Smooth muscle cell (in vitro differentiated cells): ENCODE results near the gene KLHL14. TPM values are rescaled to one million over a fixed set of nuclear protein-coding genes. Genes with fewer than 3 reads are reported as not detected.

Experiments
- DNase-seq: peaks from one replicate; lab custom pipeline; 2025; ENCODE audit not compliant: unreplicated experiment; lab: John Stamatoyannopoulos, UW
- H2AFZ ChIP-seq: fragments of 200-600 bp; sonication (generic); 2 replicates; pipeline ENCODE4 v1.6.0; 2016; ENCODE audit warnings: antibody characterized with exemption, low read depth, mild to moderate bottlenecking
- H3F3A ChIP-seq: fragments of 200-600 bp; sonication (generic); 2 replicates; pipeline ENCODE4 v1.6.0; 2017; ENCODE audit warnings: antibody characterized with exemption, low read depth
- H3K27ac ChIP-seq: fragments of 200-600 bp; sonication (generic); 2 replicates; pipeline ENCODE4 v1.5.1; 2016; ENCODE audit warnings: low read depth, mild to moderate bottlenecking
- H3K27me3 ChIP-seq: fragments of 200-600 bp; sonication (generic); 2 replicates; pipeline ENCODE4 v1.6.1; 2016; ENCODE audit warnings: low read depth, mild to moderate bottlenecking
- H3K36me3 ChIP-seq: fragments of 200-600 bp; sonication (generic); 2 replicates; pipeline ENCODE4 v1.5.1; 2016; ENCODE audit warnings: low read depth
- H3K4me1 ChIP-seq: fragments of 200-600 bp; sonication (generic); 2 replicates; pipeline ENCODE4 v1.5.1; 2016; ENCODE audit warnings: low read depth
- H3K4me2 ChIP-seq: fragments of 200-600 bp; sonication (generic); 2 replicates; pipeline ENCODE4 v1.6.0; 2016; ENCODE audit warnings: mild to moderate bottlenecking
- H3K4me3 ChIP-seq: fragments of 200-600 bp; sonication (generic); 2 replicates; pipeline ENCODE4 v1.5.1; 2016; ENCODE audit warnings: mild to moderate bottlenecking
- H3K79me2 ChIP-seq: fragments of 200-600 bp; sonication (generic); 2 replicates; pipeline ENCODE4 v1.6.0; 2016; ENCODE audit warnings: low read depth, mild to moderate bottlenecking
- H3K9ac ChIP-seq: fragments of 200-600 bp; sonication (generic); 2 replicates; pipeline ENCODE4 v1.6.0; 2016; ENCODE audit warnings: low read depth
- H3K9me3 ChIP-seq: fragments of 200-600 bp; sonication (generic); replicated peaks from 2 replicates; pipeline ENCODE4 v1.5.1; 2016; ENCODE audit warnings: low read depth
- H4K20me1 ChIP-seq: fragments of 200-600 bp; sonication (generic); 2 replicates; pipeline ENCODE4 v1.6.0; 2016; ENCODE audit warnings: low read depth
- WGBS: methylation state at CpG from one replicate; pipeline ENCODE4 v1.1.7; 2016; ENCODE audit warnings: low lambda C conversion rate; 5-methylcytosine and 5-hydroxymethylcytosine counted together
- polyA plus RNA-seq: library from polyadenylated mRNA; unstranded; fragments of >200 nt; fragmentation: Nextera tagmentation; extraction: Ambion mirVana; gene quantifications from 2 replicates; pipeline ENCODE4 v1.2.1, GENCODE V29; 2016
- total RNA-seq: library from RNA; depleted of rRNA; stranded (reverse); fragments of >200 nt; gene quantifications from 2 replicates; pipeline ENCODE4 v1.2.3, GENCODE V29; 2014
- TF ChIP-seq, protein P1 (sequence below): fragments of 200-600 bp; sonication (generic); IDR thresholded peaks from 2 replicates; pipeline ENCODE4 v1.5.1; 2017; ENCODE audit warnings: borderline replicate concordance, mild to moderate bottlenecking, antibody characterized with exemption; ENCODE audit not compliant: insufficient read depth, poor library complexity, severe bottlenecking

Gene KLHL14
- total and polyA plus RNA-seq, 2 experiments from 2014 or later = not detected

DNA sequence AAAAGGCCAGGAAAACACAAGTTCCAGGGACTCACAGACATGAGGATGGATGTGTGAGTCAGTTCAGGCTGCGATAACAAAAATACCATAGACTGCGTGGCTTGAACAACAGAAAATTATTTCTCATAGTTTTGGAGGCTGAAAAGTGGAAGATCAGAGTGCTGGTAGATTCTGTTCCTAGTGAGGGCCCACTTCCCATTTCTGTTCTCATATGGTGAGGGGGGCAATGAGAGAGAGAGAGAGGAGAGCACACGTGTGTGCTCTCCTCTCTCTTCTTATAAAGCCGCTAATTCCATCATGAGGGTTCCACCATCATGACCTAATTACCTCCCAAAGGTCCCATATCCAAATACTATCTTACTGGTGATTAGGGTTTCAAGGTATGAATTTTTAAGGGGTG is 23.0 kb downstream of the KLHL14 start:
- Histone ChIP-seq H4K20me1 (no peaks in the 10 kb centered on the region), H2AFZ (no peak overlapping the region), H3K36me3 (no peaks in the 10 kb centered on the region), H3K4me3 (no peak overlapping the region), H3K4me2 (no peak overlapping the region), H3K27me3 (peaks cover 61% of the 10 kb centered on the region), H3K4me1 (peaks cover 11% of the 10 kb centered on the region), H3K9ac (no peak overlapping the region), H3F3A (no peaks in the 10 kb centered on the region), H3K79me2 (no peaks in the 10 kb centered on the region), H3K27ac (no peak overlapping the region), H3K9me3 (no peaks in the 10 kb centered on the region)
- TF ChIP-seq, protein P1, sequence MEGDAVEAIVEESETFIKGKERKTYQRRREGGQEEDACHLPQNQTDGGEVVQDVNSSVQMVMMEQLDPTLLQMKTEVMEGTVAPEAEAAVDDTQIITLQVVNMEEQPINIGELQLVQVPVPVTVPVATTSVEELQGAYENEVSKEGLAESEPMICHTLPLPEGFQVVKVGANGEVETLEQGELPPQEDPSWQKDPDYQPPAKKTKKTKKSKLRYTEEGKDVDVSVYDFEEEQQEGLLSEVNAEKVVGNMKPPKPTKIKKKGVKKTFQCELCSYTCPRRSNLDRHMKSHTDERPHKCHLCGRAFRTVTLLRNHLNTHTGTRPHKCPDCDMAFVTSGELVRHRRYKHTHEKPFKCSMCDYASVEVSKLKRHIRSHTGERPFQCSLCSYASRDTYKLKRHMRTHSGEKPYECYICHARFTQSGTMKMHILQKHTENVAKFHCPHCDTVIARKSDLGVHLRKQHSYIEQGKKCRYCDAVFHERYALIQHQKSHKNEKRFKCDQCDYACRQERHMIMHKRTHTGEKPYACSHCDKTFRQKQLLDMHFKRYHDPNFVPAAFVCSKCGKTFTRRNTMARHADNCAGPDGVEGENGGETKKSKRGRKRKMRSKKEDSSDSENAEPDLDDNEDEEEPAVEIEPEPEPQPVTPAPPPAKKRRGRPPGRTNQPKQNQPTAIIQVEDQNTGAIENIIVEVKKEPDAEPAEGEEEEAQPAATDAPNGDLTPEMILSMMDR = no peak
- no peak for DNase-seq
- WGBS = 95% methylated on average over 4 of the region's 4 CpGs

DNA sequence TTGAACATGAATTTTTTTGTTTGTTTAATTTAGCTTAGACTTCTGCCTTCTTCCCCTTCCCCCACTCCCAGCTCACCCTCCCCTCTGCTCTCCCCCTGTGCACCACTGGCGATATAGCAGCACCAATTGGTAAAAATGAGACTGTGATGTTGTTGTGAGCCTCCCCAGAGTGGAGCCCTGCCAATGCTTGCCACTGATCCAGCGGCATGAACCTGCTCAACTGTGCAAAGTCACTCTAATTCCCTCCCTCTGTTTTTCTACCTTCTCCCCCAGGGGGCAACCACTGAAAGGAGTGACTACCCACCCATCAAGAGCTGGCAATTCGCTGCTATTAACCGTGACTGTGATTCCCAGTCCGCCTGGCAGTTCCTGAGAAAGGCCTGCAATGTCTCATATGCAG is 30.2 kb downstream of the KLHL14 start:
- H3K4me3 ChIP-seq = no peak overlapping the region
- no peak overlapping the region for H3K4me2 ChIP-seq
- TF ChIP-seq, protein P1 = no peak
- H3K9ac ChIP-seq = no peak overlapping the region
- H4K20me1 ChIP-seq = no peaks in the 10 kb centered on the region
- no peaks in the 10 kb centered on the region for H3K36me3 ChIP-seq
- 59% methylated on average over 5 of the region's 5 CpGs for WGBS
- no peaks in the 10 kb centered on the region for H3F3A ChIP-seq
- no peaks in the 10 kb centered on the region for H3K79me2 ChIP-seq
- DNase-seq = no peak
- peaks cover 59% of the 10 kb centered on the region for H3K27me3 ChIP-seq
- H3K9me3 ChIP-seq = no peaks in the 10 kb centered on the region
- H2AFZ ChIP-seq = no peak overlapping the region
- no peaks in the 10 kb centered on the region for H3K4me1 ChIP-seq
- no peak overlapping the region for H3K27ac ChIP-seq

DNA sequence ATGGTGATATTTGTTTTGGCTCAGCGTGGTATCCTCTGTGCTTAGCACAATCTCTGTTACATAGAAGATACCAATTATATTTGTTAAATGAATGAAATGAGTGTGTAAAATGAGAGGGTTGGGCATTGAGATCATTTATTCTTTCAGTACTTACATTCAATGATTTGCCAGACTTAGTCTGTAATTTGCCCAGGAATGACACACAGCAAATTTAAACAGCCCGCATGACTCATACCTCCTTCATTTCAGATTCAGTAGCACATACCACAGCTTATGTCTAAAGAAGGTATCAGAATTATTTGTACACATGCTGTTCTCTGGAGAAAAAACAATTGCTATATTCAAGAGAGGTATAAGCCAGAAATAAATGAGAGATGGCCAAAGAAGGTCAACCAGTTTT is 37.0 kb downstream of the KLHL14 start:
- TF ChIP-seq, protein P1 = no peak
- H2AFZ ChIP-seq = no peak overlapping the region
- 94% methylated on average over 2 of the region's 2 CpGs for WGBS
- H3K4me1 ChIP-seq = no peaks in the 10 kb centered on the region
- no peaks in the 10 kb centered on the region for H3F3A ChIP-seq
- H3K27ac ChIP-seq = no peak overlapping the region
- H3K9ac ChIP-seq = no peak overlapping the region
- no peak overlapping the region for H3K4me2 ChIP-seq
- DNase-seq = no peak
- peaks cover 42% of the 10 kb centered on the region for H3K27me3 ChIP-seq
- H3K9me3 ChIP-seq = no peaks in the 10 kb centered on the region
- H3K4me3 ChIP-seq = no peak overlapping the region
- no peaks in the 10 kb centered on the region for H3K79me2 ChIP-seq
- H4K20me1 ChIP-seq = no peaks in the 10 kb centered on the region
- H3K36me3 ChIP-seq = no peaks in the 10 kb centered on the region

DNA sequence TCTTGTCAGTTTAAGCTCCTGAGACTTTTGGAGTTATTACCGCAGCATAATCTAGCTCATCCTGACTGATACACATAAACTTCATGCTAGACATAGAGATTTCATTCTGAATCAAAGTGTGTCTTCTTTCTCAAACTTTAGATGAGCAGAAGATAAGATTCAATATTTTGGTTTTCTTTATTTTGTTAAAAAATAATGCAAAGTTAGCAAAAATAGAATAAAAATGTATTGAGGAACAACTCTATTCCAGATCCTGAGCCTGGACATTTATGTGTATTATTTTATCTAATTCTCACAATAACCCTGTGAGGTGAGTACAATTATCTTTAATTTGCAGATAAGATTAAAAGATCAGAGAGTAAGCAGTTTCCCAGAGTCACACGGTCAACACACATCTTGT is 38.4 kb downstream of the KLHL14 start:
- H3K9ac ChIP-seq = no peak overlapping the region
- H2AFZ ChIP-seq = no peak overlapping the region
- TF ChIP-seq, protein P1 = no peak
- H3K27me3 ChIP-seq = peaks cover 38% of the 10 kb centered on the region
- no peak for DNase-seq
- 98% methylated on average over 2 of the region's 2 CpGs for WGBS
- no peaks in the 10 kb centered on the region for H3K36me3 ChIP-seq
- no peaks in the 10 kb centered on the region for H3K79me2 ChIP-seq
- H4K20me1 ChIP-seq = no peaks in the 10 kb centered on the region
- H3K9me3 ChIP-seq = no peaks in the 10 kb centered on the region
- H3K4me1 ChIP-seq = no peaks in the 10 kb centered on the region
- H3F3A ChIP-seq = no peaks in the 10 kb centered on the region
- no peak overlapping the region for H3K27ac ChIP-seq
- H3K4me2 ChIP-seq = no peak overlapping the region
- no peak overlapping the region for H3K4me3 ChIP-seq
